ENCODE data around the gene COL6A1.

DNA sequence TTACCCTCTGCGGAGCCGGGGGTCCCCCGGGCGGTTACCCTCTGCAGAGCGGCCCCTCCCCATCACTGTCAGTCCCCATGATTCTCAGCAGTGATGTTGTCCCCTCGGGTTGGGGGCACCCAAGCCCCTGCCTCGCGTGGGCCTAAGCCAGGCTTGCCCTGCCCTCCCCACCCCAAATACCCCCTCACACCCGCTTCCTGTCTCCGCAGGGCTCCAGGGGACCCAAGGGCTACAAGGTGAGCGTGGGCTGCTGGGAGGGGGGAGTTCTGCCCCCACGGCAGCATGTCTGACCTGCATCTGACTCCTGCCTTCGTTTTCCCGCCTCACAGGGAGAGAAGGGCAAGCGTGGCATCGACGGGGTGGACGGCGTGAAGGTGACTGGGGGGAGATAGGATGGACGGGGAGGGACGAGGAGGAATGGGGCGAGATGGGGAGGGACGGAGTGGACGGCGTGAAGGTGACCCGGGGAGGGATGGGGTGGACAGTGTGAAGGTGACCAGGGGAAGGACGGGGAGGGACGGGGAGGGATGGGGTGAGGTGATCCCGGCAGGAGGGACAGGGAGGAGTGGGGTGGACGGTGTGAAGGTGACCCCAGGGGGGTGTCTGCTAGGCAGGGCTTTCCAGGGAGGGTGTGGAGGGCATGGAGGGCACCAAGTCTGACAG is 8.6 kb downstream of the COL6A1 start:
- TF ChIP-seq, protein P1, sequence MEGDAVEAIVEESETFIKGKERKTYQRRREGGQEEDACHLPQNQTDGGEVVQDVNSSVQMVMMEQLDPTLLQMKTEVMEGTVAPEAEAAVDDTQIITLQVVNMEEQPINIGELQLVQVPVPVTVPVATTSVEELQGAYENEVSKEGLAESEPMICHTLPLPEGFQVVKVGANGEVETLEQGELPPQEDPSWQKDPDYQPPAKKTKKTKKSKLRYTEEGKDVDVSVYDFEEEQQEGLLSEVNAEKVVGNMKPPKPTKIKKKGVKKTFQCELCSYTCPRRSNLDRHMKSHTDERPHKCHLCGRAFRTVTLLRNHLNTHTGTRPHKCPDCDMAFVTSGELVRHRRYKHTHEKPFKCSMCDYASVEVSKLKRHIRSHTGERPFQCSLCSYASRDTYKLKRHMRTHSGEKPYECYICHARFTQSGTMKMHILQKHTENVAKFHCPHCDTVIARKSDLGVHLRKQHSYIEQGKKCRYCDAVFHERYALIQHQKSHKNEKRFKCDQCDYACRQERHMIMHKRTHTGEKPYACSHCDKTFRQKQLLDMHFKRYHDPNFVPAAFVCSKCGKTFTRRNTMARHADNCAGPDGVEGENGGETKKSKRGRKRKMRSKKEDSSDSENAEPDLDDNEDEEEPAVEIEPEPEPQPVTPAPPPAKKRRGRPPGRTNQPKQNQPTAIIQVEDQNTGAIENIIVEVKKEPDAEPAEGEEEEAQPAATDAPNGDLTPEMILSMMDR (IDR thresholded peaks at IDR 0.05): no peak
- no peak for TF ChIP-seq POLR2A (IDR thresholded peaks at IDR 0.05)
